Measurements from ENCODE around the gene TOM1. TPM values are rescaled to one million over a fixed set of nuclear protein-coding genes. Genes with fewer than 3 reads are reported as not detected.
A peak's percentile ranks its signal among the peaks of the same experiment; 100 is the strongest.

TOM1 gene
- total RNA-seq, 1 donor, result 190 TPM

DNA sequence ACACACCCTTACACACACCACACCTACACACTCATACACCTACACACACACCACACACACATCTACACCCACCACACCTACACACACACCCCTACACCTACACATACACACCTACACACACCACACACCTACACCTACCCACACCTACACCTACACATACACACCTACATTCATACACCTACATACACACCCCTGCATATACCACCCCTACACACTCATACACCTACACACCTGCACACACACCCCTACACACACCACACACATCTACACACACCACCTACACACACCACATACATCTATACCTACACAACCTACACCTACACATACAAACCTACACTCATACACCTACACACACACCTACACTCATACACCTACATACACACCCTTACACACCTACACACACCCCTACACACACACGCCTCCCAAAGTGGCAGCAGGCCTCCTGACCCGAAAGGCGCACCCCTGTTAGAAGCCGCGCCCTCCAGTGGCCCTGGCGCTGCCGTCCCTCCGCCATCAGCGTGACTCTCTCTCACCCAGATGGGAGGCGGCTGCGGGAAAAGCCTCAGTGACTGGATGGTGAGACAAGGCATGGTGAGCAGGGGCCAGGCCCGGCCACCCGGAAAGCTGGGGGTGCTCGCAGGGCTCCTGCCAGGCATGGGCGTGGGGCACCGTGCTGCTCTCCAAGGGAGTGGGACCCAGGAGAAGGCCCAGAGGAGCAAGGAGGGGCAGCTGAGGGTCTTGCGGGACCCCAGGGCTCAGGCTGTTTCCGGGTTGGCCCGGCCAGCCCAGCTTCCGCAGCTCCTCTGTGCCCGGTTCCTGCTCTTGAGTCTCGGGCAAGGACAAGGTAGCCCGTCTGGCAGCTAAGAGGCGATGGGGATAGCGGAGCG, 44.2 kb downstream of the TOM1 start:
- Histone ChIP-seq H3K4me1 (ENCODE audit: insufficient read depth, low read length) (no peaks in the 10 kb centered on the region), H3K27me3 (ENCODE audit: insufficient read depth, low read length) (no peaks in the 10 kb centered on the region), H3K4me3 (ENCODE audit: low read length) (no peak overlapping the region), H3K9me3 (ENCODE audit: low read depth, low read length) (no peaks in the 10 kb centered on the region)

DNA sequence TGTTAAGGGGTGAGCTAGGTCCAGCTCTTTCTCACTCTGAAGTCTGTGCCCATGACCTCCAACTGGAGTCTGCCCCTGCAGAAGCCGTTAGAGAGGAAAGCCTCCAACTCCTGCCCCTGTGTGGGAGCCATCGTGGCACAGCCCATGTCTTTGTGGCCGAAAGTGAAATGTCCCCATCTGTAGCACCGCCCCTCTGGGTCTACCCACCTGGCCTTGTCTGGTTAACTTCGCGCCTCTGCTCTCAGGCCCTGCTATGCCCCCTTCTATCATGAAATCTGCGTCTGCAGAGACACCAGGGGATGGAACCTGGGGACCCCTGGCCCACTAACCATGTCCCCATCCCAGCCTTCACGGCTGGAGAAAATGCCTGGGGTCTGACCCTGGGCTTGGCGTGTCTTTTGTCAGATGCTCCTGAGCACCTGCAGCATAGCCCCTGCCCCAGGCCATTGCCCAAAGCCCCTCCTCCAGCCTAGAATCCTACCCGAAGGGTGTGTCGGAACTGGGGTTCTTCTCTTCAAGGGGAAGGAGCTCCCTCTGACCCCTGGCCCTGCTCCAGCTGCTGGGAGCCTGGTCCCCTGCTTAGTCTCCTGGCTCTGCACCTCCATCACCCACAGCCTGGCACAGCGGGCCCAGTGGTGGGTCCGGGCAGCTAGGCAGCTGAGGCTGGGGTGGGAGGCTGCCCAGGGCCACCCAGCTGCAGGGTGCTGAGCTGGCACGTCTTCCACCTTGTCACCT, 45.4 kb downstream of the TOM1 start:
- H3K27me3 ChIP-seq (ENCODE audit: insufficient read depth, low read length), result no peaks in the 10 kb centered on the region
- H3K9me3 ChIP-seq (ENCODE audit: low read depth, low read length), result no peaks in the 10 kb centered on the region
- no peak overlapping the region for H3K4me3 ChIP-seq (ENCODE audit: low read length)
- no peaks in the 10 kb centered on the region for H3K4me1 ChIP-seq (ENCODE audit: insufficient read depth, low read length)

DNA sequence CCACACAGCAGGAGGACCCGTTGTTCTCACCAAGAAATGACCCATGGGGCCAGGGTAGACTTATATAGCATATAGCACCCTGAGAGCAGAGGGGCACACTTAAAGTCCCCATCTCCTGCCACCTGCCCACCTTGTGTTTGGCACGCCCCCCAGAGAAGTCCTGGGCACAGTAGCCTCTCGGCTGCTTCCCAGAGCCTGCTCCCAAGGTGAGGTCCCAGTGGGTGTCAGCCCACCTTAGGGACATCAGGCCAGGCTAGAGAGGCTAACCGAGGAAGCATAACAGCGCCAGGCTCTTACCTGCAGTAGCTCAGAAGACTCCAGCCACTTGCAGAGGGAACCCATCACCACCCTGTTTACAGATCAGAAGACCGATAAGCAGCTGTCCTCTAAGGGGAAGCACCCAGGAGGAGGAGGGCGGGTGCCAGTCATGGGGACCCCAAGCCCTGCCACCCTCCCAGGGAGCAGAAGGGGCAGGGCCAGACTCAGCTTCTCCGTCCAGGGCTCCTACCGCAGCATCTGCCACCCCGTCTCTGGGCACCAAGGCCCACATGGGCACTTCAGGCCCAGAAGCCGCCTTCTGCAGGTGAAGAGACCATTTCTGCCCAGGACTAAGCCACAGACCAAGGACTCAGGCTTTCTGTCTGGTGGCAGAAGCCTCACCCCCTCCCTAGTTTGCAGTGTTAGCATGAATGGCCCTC, 46.3 kb downstream of the TOM1 start:
- Histone ChIP-seq H3K9me3 (ENCODE audit: low read depth, low read length) (no peaks in the 10 kb centered on the region), H3K27me3 (ENCODE audit: insufficient read depth, low read length) (no peaks in the 10 kb centered on the region), H3K4me3 (ENCODE audit: low read length) (no peak overlapping the region), H3K4me1 (ENCODE audit: insufficient read depth, low read length) (peaks cover 7% of the 10 kb centered on the region)

DNA sequence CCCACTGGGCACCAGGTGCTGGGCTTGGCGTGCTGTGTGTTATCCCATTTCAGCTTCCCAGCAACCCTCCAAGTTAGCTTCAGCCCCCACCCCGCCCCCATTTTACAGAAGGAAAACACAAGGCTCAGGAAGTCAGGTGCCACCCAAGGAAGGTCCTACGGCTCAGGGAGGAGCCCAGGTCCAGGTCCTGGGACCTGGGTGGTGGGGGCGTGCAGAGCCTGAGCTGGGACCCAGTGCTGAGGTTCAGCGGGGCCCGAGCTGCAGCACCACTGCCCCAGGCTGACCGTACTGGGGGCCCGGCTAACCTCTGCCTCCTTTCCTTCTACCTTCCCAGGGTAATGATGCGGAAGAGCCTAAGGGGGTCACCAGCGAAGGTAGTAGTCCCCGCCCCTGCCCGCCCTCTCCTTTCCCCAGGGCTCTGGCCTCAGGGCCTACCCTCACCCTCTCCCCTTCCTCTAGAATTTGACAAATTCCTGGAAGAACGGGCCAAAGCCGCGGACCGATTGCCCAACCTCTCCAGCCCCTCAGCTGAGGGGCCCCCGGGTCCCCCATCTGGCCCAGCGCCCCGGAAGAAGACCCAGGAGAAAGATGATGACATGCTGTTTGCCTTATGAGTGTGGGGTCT, 47.0 kb downstream of the TOM1 start:
- no peaks in the 10 kb centered on the region for H3K9me3 ChIP-seq (ENCODE audit: low read depth, low read length)
- no peak overlapping the region for H3K4me3 ChIP-seq (ENCODE audit: low read length)
- H3K27me3 ChIP-seq (ENCODE audit: insufficient read depth, low read length), result no peaks in the 10 kb centered on the region
- H3K4me1 ChIP-seq (ENCODE audit: insufficient read depth, low read length), result peaks cover 14% of the 10 kb centered on the region

DNA sequence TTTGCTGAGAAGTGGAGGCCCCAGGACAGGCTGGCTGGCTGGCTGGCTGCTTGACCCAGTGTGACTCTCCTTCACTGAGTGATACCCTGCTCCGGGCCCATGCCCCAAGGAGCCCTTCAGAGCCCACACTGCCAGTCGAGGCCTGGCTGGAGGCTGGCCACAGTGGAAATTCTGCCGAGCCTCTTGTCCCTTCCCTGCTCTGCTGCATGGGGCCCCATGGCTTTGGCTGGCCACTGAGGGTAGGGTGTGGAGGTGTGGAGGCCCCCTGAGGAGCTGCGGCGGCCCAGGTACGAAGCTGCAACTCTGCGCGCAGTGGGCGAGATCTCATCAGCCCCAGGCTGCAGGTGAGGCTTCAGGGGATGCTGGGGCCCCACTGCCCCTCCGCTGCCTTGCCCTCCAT, 47.8 kb downstream of the TOM1 start:
- Histone ChIP-seq H3K27me3 (ENCODE audit: insufficient read depth, low read length) (no peaks in the 10 kb centered on the region), H3K4me3 (ENCODE audit: low read length) (no peak overlapping the region), H3K4me1 (ENCODE audit: insufficient read depth, low read length) (peaks cover 22% of the 10 kb centered on the region), H3K9me3 (ENCODE audit: low read depth, low read length) (no peaks in the 10 kb centered on the region)

DNA sequence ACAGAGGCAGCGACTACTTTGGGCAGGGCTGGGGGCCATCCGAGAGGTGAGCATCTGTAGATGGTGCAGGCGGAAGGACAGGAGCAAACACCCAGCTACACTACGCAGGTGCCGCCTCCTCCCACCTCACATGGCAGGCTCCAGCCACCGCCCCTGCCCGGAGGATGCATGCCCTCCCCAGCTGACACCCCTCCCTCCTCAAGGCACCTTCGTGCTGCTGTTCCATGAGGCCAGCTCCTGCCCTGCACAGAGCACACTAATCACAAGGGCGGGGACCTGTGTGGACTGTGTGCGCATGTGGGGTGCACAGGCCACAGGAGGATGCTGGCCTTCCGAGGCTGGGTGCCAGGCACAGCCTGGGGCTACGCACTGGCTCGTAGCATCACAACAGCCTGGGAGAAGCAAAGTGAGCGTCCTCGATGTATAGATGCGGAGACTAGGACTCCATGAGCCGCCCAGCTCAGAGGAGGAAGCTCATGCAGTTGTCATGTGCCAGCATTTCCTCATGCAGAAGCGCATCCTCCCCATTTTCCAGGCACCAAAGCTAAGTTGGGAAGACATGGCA, 48.4 kb downstream of the TOM1 start:
- Histone ChIP-seq H3K4me1 (ENCODE audit: insufficient read depth, low read length) (peaks cover 28% of the 10 kb centered on the region), H3K9me3 (ENCODE audit: low read depth, low read length) (no peaks in the 10 kb centered on the region), H3K4me3 (ENCODE audit: low read length) (no peak overlapping the region), H3K27me3 (ENCODE audit: insufficient read depth, low read length) (no peaks in the 10 kb centered on the region)

DNA sequence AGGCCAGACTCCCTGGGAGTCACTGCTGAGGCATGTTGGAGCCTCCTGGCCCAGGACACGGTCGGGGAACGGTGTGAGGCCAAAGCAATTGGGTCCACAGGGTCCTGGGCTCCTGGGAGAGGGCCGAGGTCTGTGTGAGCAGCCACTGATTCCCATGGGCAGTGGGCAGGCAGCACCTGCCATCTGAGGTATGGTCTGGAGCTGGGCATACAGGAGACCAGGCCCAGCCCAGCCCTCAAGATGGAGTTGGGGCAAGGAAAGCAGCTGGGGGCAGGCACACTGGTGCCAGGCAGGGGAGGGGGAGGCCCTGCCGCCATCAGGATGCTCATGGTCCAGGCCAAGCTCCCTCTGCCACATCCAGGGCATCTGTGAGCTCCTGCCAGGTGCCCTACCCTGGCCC, 49.0 kb downstream of the TOM1 start:
- peaks cover 34% of the 10 kb centered on the region for H3K4me1 ChIP-seq (ENCODE audit: insufficient read depth, low read length)
- no peaks in the 10 kb centered on the region for H3K27me3 ChIP-seq (ENCODE audit: insufficient read depth, low read length)
- H3K4me3 ChIP-seq (ENCODE audit: low read length), result no peak overlapping the region
- H3K9me3 ChIP-seq (ENCODE audit: low read depth, low read length), result no peaks in the 10 kb centered on the region

DNA sequence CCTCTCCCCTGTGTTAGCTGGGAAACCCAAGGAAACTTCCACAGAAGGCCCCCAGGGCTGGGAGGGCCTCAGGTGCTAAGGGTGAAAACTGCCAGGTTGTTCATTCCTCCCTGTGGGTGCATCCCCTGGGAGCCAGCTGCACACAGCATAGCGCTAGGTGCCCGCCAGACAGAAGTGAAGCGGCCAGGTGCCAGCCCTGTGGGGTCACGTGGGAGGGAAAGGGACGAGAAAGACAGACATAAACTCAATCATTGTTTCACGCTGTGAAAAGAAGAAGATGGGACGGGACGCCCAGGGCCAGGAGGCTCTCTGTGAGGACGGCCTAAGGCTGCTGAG, 49.6 kb downstream of the TOM1 start:
- no peak overlapping the region for H3K4me3 ChIP-seq (ENCODE audit: low read length)
- peaks cover 41% of the 10 kb centered on the region for H3K4me1 ChIP-seq (ENCODE audit: insufficient read depth, low read length)
- H3K9me3 ChIP-seq (ENCODE audit: low read depth, low read length), result no peaks in the 10 kb centered on the region
- H3K27me3 ChIP-seq (ENCODE audit: insufficient read depth, low read length), result no peaks in the 10 kb centered on the region

DNA sequence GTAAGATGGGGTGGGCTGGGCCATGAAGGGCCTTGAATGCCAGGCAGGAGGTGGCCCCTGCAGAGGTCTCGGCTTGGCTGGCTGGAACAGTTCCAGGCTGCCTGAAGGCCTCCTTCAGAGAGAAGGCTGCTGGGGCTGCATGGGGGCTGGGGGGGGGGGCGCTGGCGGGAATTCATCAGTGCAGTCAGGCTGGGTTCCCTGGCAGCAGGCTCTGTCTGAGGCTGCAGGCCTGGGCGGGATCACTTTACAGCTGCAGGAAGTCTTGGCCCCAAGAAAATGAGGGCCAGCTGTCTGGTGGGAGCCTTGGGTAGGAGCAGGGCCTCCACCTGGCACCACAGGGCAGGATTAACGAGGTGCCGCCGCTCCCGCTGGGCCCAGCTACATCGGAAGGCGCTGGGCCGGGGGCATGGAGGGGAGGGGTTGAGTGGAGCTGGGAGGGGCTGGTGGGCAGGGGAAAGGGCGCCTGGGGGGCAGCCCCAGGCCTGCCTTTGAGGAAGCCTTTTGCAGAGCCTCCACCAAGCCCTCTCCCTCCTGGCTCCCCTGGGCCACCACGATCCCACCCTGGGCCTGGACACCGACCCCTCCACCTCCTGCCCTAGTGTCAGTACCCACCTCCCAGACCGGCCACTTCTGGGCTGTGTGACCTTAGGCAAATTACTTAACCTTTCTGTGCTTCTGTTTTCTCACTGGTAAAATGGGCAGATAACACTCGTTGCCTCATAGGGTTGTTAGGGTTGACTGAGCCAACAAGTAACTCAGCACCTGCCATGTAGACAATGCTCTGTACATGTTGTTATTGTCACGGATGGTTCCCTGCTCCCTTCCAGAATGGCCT, 50.2 kb downstream of the TOM1 start:
- H3K27me3 ChIP-seq (ENCODE audit: insufficient read depth, low read length), result no peaks in the 10 kb centered on the region
- no peaks in the 10 kb centered on the region for H3K9me3 ChIP-seq (ENCODE audit: low read depth, low read length)
- H3K4me3 ChIP-seq (ENCODE audit: low read length), result no peak overlapping the region
- peaks cover 41% of the 10 kb centered on the region for H3K4me1 ChIP-seq (ENCODE audit: insufficient read depth, low read length)

DNA sequence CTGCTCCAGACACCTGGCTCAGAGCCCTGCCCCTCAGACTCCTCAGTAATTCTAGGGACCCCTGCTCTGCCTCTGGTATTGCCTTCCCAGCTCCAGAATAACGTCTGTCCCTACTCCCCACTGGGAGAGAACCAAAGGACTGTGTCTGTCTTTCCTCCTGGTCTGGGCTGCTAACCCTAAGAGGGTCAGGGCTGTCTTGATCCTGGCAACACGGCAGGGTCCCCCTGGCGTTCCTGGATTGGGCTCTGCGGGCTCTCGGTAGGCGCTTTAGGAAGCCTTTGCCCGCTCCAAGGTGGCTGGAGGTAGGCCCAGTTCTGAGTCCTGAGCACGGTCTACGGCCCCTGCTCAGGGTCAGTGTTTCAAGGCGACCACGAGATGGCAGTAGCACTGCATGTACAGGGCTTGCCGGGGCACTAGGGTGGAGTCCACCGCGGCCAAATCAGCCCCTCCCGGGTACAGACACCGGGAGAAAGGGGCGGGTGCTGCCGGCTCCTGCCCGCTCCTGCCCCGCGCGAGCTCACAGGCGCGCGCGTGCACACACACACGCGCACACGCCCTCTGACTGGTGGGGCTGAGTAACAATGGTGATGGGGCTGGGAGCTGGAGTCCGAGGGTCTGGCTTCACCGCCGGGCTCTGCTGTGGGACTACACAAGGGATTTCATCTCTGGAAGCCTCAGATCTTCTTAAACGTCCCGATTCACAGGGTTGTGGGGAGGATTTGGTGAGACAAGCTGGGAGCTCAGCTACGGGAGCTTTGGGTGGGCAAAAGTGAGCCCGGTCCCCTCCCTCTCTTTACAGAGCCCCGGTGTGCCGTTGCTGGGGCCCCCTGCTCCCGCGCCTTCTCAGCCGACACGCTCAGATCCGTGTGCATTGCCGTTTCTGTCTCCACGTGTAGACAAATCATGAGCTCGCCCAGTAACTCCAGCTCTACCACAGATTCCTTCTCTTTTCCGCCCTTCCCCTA, 51.1 kb downstream of the TOM1 start:
- H3K4me1 ChIP-seq (ENCODE audit: insufficient read depth, low read length), result peaks cover 47% of the 10 kb centered on the region
- H3K9me3 ChIP-seq (ENCODE audit: low read depth, low read length), result no peaks in the 10 kb centered on the region
- peak overlapping the region; percentile 36 for H3K4me3 ChIP-seq (ENCODE audit: low read length)
- H3K27me3 ChIP-seq (ENCODE audit: insufficient read depth, low read length), result no peaks in the 10 kb centered on the region

DNA sequence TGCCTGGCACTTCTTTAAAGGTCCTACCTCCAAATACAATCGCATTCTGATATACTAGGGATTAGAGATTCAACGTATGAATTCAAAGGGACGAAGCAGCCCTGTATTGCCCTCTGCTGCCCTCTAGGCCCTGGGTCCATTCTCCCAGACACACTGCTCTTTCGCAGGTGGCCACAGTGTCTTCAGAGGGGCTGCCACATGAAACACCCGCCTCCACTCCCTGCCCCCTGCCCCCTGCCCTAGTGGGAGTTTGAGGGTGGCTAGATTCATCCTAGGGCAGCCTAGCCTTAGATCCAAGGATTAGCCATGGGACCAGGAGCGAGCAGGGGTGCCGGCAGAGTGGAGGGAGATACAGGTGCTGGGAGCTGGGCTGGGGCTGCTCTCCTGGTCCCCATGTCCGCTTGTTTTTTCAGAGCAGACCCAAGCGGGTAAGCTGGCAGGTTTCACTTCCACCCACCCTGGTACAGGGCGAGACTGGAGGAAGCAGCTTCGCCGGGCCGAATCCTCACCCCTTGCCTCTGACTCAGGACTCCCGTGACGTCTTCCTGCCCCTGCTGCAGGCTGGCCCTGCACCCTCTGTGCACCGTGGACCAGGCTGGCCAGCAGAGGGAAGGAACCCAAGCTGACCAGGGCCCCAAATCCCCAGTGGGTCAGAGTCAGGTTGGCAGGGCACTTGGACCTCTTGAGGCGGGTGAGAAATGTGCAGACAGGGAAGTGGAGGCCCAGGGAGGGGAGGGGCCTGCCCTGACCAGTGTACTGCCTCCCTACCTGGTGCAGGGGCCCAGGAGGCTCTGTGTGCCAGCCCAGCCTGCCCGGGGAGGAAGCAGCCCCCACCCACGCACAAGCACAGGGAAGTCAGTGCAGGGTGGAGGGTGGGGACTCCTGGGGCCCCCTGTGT, 52.8 kb downstream of the TOM1 start:
- peaks cover 57% of the 10 kb centered on the region for H3K4me1 ChIP-seq (ENCODE audit: insufficient read depth, low read length)
- no peak overlapping the region for H3K4me3 ChIP-seq (ENCODE audit: low read length)
- H3K9me3 ChIP-seq (ENCODE audit: low read depth, low read length), result no peaks in the 10 kb centered on the region
- no peaks in the 10 kb centered on the region for H3K27me3 ChIP-seq (ENCODE audit: insufficient read depth, low read length)

DNA sequence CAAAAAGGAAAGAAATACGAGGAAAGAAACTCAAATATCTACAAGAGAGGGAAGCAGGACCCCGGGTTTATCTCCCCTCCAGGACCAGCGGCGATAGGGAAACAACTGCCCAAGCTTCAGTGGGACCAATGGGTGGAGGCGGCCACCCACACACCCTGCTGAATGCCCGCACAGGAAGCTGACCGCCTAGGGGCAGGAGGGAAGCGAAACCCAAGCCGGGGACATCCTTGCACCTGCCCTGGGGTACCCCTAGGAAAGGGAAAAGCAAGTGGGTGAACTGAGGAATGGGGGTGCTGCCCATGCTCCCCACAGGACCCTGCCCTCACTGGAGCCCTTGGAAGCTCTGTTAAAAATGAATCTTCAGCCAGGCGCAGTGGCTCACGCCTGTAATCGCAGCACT, 53.6 kb downstream of the TOM1 start:
- Histone ChIP-seq H3K27me3 (ENCODE audit: insufficient read depth, low read length) (no peaks in the 10 kb centered on the region), H3K4me3 (ENCODE audit: low read length) (no peak overlapping the region), H3K4me1 (ENCODE audit: insufficient read depth, low read length) (peaks cover 58% of the 10 kb centered on the region), H3K9me3 (ENCODE audit: low read depth, low read length) (no peaks in the 10 kb centered on the region)

All from mononuclear cell (primary cell).